Measurements from ENCODE around the gene ITCH.

DNA sequence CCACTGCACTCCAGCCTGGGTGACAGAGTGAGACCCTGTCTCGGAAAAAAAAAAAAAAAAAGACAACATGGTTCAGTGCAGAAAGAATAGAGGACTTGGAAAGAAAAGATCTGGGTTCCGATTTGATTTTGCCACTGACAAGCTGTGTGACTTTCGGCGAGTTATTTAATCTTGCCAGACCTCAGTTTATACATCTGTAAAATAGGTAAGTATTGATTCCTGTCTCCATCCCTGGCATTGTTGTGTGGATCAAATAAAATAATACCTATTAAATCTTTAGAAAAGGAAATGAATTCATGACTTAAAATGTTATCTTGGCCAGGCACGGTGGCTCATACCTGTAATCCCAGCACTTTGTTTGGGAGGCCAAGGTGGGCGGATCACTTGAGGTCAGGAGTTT lies 7.0 kb downstream of the ITCH start:
- TF ChIP-seq POLR2A (IDR thresholded peaks at IDR 0.05) = no peak
- TF ChIP-seq, protein P1, sequence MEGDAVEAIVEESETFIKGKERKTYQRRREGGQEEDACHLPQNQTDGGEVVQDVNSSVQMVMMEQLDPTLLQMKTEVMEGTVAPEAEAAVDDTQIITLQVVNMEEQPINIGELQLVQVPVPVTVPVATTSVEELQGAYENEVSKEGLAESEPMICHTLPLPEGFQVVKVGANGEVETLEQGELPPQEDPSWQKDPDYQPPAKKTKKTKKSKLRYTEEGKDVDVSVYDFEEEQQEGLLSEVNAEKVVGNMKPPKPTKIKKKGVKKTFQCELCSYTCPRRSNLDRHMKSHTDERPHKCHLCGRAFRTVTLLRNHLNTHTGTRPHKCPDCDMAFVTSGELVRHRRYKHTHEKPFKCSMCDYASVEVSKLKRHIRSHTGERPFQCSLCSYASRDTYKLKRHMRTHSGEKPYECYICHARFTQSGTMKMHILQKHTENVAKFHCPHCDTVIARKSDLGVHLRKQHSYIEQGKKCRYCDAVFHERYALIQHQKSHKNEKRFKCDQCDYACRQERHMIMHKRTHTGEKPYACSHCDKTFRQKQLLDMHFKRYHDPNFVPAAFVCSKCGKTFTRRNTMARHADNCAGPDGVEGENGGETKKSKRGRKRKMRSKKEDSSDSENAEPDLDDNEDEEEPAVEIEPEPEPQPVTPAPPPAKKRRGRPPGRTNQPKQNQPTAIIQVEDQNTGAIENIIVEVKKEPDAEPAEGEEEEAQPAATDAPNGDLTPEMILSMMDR (IDR thresholded peaks at IDR 0.05) = no peak
- no peak for TF ChIP-seq EP300 (IDR thresholded peaks at IDR 0.05)

All from sigmoid colon (tissue), 4 donors.